ENCODE measurements around the gene ASTN1. TPM values are rescaled to one million over a fixed set of nuclear protein-coding genes. Genes with fewer than 3 reads are reported as not detected.

The ASTN1 gene
- total and polyA plus RNA-seq, 2 of the 4 experiments (the other 2 are of a cell fraction), result under 0.01 to 0.07 TPM

- H2BK5ac ChIP-seq (ENCODE audit: low read depth, low read length, poor library complexity, severe bottlenecking), result no peak overlapping the region
- no peak overlapping the region for H3K4me3 ChIP-seq (ENCODE audit: insufficient read depth, low read depth, low read length)
- WGBS, 2 experiments (ENCODE audit: extremely low coverage in 2 of 2, insufficient read length in 1 of 2), result no CpG with 5 or more reads among the region's 1 CpG
- H2BK120ac ChIP-seq (ENCODE audit: low read depth, low read length), result no peak overlapping the region
- no peaks in the 10 kb centered on the region for H3K79me1 ChIP-seq (ENCODE audit: low read depth in 1 of 2, low read length in 2 of 2)
- H3K36me3 ChIP-seq (ENCODE audit: control insufficient read depth, insufficient read depth, low read length), result no peaks in the 10 kb centered on the region
- H3K18ac ChIP-seq (ENCODE audit: low read depth, low read length), result no peak overlapping the region
- H3K27ac ChIP-seq (ENCODE audit: insufficient read depth, low read length), result no peak overlapping the region
- dilution Hi-C loops (cut with HindIII; ENCODE audit: low sequenced_read_pairs, unreplicated experiment) (no loop called here), in situ Hi-C loops (cut with MboI; ENCODE audit: low sequenced_read_pairs) (no loop called here), intact Hi-C loops (cut with micrococcal nuclease) (no loop called here)
- no peak overlapping the region for H3K4me2 ChIP-seq (ENCODE audit: low read depth, low read length)
- no peaks in the 10 kb centered on the region for H3K27me3 ChIP-seq (ENCODE audit: control insufficient read depth, insufficient read depth, low read length)
- H3K9ac ChIP-seq (ENCODE audit: low read depth, low read length), result no peak overlapping the region
- no peak for TF ChIP-seq MAFK (IDR thresholded peaks at IDR 0.05; ENCODE audit: low read depth, low read length)
- no peak for TF ChIP-seq MAZ (IDR thresholded peaks at IDR 0.05; ENCODE audit: borderline replicate concordance, low read depth, low read length)
- no peak for TF ChIP-seq ELK1 (IDR thresholded peaks at IDR 0.05; ENCODE audit: borderline replicate concordance, low read depth, low read length)
- TF ChIP-seq POLR2A (IDR thresholded peaks at IDR 0.05; ENCODE audit: low read depth, low read length), result no peak
- no peak for TF ChIP-seq RCOR1 (IDR thresholded peaks at IDR 0.05; ENCODE audit: insufficient replicate concordance, low read length)
- TF ChIP-seq RFX5 (IDR thresholded peaks at IDR 0.05; ENCODE audit: low read depth, low read length), result no peak
- TF ChIP-seq USF2 (IDR thresholded peaks at IDR 0.05; ENCODE audit: low read depth, low read length), result no peak
- TF ChIP-seq FOS (IDR thresholded peaks at IDR 0.05; ENCODE audit: low read depth, low read length), result no peak
- no peak for TF ChIP-seq SMC3 (IDR thresholded peaks at IDR 0.05; ENCODE audit: low read depth, low read length)
- no peak for TF ChIP-seq BHLHE40 (IDR thresholded peaks at IDR 0.05; ENCODE audit: low read depth, low read length)
- no peak for TF ChIP-seq RAD21 (IDR thresholded peaks at IDR 0.05; ENCODE audit: low read length)
- no peak for TF ChIP-seq MXI1 (IDR thresholded peaks at IDR 0.05; ENCODE audit: borderline replicate concordance, low read depth, low read length)
- no peaks in the 10 kb centered on the region for H3K9me3 ChIP-seq (ENCODE audit: control insufficient read depth, insufficient read depth, low read length)
- no peak overlapping the region for H3K23ac ChIP-seq (ENCODE audit: low read depth, low read length)
- ATAC-seq (ENCODE audit: low read depth) (no peak), DNase-seq (no peak)
- no peak overlapping the region for H2BK15ac ChIP-seq (ENCODE audit: low read depth, low read length)
- no peak overlapping the region for H2AK9ac ChIP-seq (replicated peaks; ENCODE audit: low read depth, low read length, poor library complexity)
- no peak overlapping the region for H4K91ac ChIP-seq (ENCODE audit: insufficient read depth, low read depth, low read length)
- H3K56ac ChIP-seq (ENCODE audit: extremely low read depth, insufficient read depth, low read length), result no peak overlapping the region
- CTCF ChIA-PET, result no interaction called here
- no peak overlapping the region for H4K5ac ChIP-seq (ENCODE audit: low read depth, low read length)
- BruUV-seq (replicated peaks), result no TSS peak
- H2AFZ ChIP-seq (replicated peaks; ENCODE audit: low read length, poor library complexity), result no peak overlapping the region
- H3K9me1 ChIP-seq (ENCODE audit: insufficient read depth, low read length), result peaks cover 2% of the 10 kb centered on the region; the same call in 1 of the 2 replicates
- no peak overlapping the region for H2BK20ac ChIP-seq (ENCODE audit: low read depth, low read length)
- no peak overlapping the region for H4K8ac ChIP-seq (ENCODE audit: low read depth in 2 of 2, low read length in 2 of 2)
- no peak overlapping the region for H2AK5ac ChIP-seq (ENCODE audit: low read depth, low read length)
- POLR2A ChIA-PET (ENCODE audit: unreplicated experiment), result no interaction called here
- no peak overlapping the region for H3K14ac ChIP-seq (replicated peaks; ENCODE audit: low read depth, low read length)
- no peaks in the 10 kb centered on the region for H3K4me1 ChIP-seq (ENCODE audit: control insufficient read depth, insufficient read depth, low read length)
- no peak overlapping the region for H3K4ac ChIP-seq (ENCODE audit: low read depth, low read length)
- H4K20me1 ChIP-seq (ENCODE audit: insufficient read depth, low read length), result no peaks in the 10 kb centered on the region
These were observed 154.2 kb downstream of the ASTN1 start for GRCh38 chr1:177010211-177010825.

Measured in IMR-90 (cell line).